Measurements from ENCODE around the gene CMTM4. TPM values are rescaled to one million over a fixed set of nuclear protein-coding genes. Genes with fewer than 3 reads are reported as not detected.
A peak's percentile ranks its signal among the peaks of the same experiment; 100 is the strongest.

Gene CMTM4
- polyA plus RNA-seq (2012; rRNA removed) = 21.7 and 30.8 TPM in 2 replicates
- polyA plus RNA-seq (2012; cell fraction: cytosol; rRNA removed) = 18.9 and 22.2 TPM in 2 replicates
- polyA plus RNA-seq (2012; cell fraction: nucleus; rRNA removed) = 22.9 and 26.7 TPM in 2 replicates

GRCh38 chr16:66696669-66697630 is at the start of gene CMTM4:
Gene CMTM4 (minus strand): TSS chr16:66696743. CDS start chr16:66696525, 218 bp downstream.
- Histone ChIP-seq H3K27ac (ENCODE audit: low read depth in 2 of 2, low read length in 1 of 2) (no peak within 1 kb of the TSS), H3K36me3 (replicated peaks in 1 of 2; ENCODE audit: control insufficient read depth in 1 of 2, insufficient read depth in 2 of 2, low read length in 1 of 2) (no peaks in the 10 kb centered on the region), H3K9me3 (no peaks in the 10 kb centered on the region), H4K20me1 (ENCODE audit: insufficient read depth) (no peaks in the 10 kb centered on the region), H3F3A (replicated peaks; ENCODE audit: insufficient read depth) (no peaks in the 10 kb centered on the region), H2AFZ (ENCODE audit: low read depth) (peak within 1 kb of the TSS; percentile 92), H3K4me3 (ENCODE audit: low read depth in 2 of 2, low read length in 1 of 2) (peak within 1 kb of the TSS; percentile 58 to 85), H3K9me2 (no peaks in the 10 kb centered on the region), H3K4me1 (ENCODE audit: control insufficient read depth in 1 of 2, insufficient read depth in 2 of 2, low read depth in 1 of 2, low read length in 1 of 2) (peaks cover 6 to 9% of the 10 kb centered on the region in 2 experiments; a peak in 2 of 4 replicates), H3K27me3 (ENCODE audit: insufficient read depth) (no peaks in the 10 kb centered on the region), H3K9ac (peak within 1 kb of the TSS; percentile 79), H3K4me2 (peak within 1 kb of the TSS; percentile 99), H3K79me2 (ENCODE audit: insufficient read depth) (peaks cover 43% of the 10 kb centered on the region)
- CTCF ChIA-PET = interaction anchor here (0.9 to 3.7 kb wide), 11 partner anchors 10 to 171 kb away, joined by 3 to 29 read pairs (median 5); partner anchors contain the start of gene NAE1
- TF ChIP-seq GATA2 (CRISPR knock-in tag; IDR thresholded peaks at IDR 0.05) (no peak), RXRA (IDR thresholded peaks at IDR 0.05; ENCODE audit: borderline replicate concordance, low read depth) (no peak), SIN3A (IDR thresholded peaks at IDR 0.05; ENCODE audit: borderline replicate concordance, low read depth, low read length) (no peak), NFIC (IDR thresholded peaks at IDR 0.05; ENCODE audit: borderline replicate concordance) (no peak), CTCF (IDR thresholded peaks at IDR 0.05) (peak; percentile 31), POLR2AphosphoS5 (IDR thresholded peaks at IDR 0.05; ENCODE audit: low read depth, low read length) (no peak), PBX3 (IDR thresholded peaks at IDR 0.05) (no peak), MAX (IDR thresholded peaks at IDR 0.05; ENCODE audit: low read depth) (peak; percentile 8; the same call in 1 of the 2 replicates), REST (IDR thresholded peaks at IDR 0.05; ENCODE audit: low read depth, low read length) (no peak), FOSL2 (IDR thresholded peaks at IDR 0.05; ENCODE audit: borderline replicate concordance, low read depth) (no peak), TEAD4 (IDR thresholded peaks at IDR 0.05; ENCODE audit: borderline replicate concordance, insufficient read depth) (0 out of 2 replicates have a peak, but pooled peaks have one; percentile 2), JUND (IDR thresholded peaks at IDR 0.05) (no peak)
- POLR2A ChIA-PET = interaction anchor here (0.7 kb wide), 1 partner anchor 54 kb away, joined by 3 read pairs; the partner anchor contains the start of gene DYNC1LI2
- 25% methylated on average over 14 of the region's 84 CpGs for WGBS (ENCODE audit: low lambda C conversion rate)
- DNase-seq = peak; percentile 98
